ENCODE measurements around the gene MST1R. TPM values are rescaled to one million over a fixed set of nuclear protein-coding genes. Genes with fewer than 3 reads are reported as not detected.
"Not testable (repeated sequence)": the region's sequence is repeated elsewhere in the genome, so short reads cannot be mapped to it uniquely, and the experiment has no call there.

Gene MST1R
- total and polyA plus RNA-seq, 7 experiments from 2014 or later: 0.39 to 5.8 (median 0.80) TPM

GRCh38 chr3:49937090-49937489 lies 33.4 kb upstream of the MST1R start:
- peaks cover 0 to 3% (median 0%) of the 10 kb centered on the region in 3 experiments for H3K36me3 ChIP-seq (ENCODE audit: control insufficient read depth in 2 of 3, insufficient read depth in 3 of 3, low read length in 3 of 3)
- ATAC-seq (no peak), DNase-seq (no peak)
- Mint-ChIP-seq H3K36me3 (peaks cover 0 to 4% (median 0%) of the 10 kb centered on the region in 5 donors), H3K27me3 (peaks cover 0 to 1% (median 0%) of the 10 kb centered on the region in 5 donors), H3K9me3 (no peaks in the 10 kb centered on the region), H3K27ac (no peak overlapping the region), H3K4me3 (no peak overlapping the region), H3K4me1 (peaks cover 0 to 26% (median 18%) of the 10 kb centered on the region in 7 donors)
- H3K4me1 ChIP-seq (ENCODE audit: control insufficient read depth in 2 of 2, insufficient read depth in 2 of 2, low read length in 2 of 2): peaks cover 8 to 15% of the 10 kb centered on the region in 2 donors
- intact Hi-C loops (cut with micrococcal nuclease): loop anchor here in 1 of 2 donors (10.0 kb wide), 1 partner anchor 418 kb away; the partner anchor contains the start of genes CYB561D2, NPRL2 and TMEM115
- ChIA-PET CTCF (no interaction called here), POLR2A (no interaction called here)
- H3K27ac ChIP-seq (ENCODE audit: low read depth, low read length): no peak overlapping the region
- H3K27me3 ChIP-seq (ENCODE audit: control insufficient read depth in 2 of 2, insufficient read depth in 2 of 2, low read length in 2 of 2): no peaks in the 10 kb centered on the region
- no peak overlapping the region for H3K4me3 ChIP-seq (ENCODE audit: low read length)
- H3K9me3 ChIP-seq (ENCODE audit: control insufficient read depth in 2 of 3, low read length in 3 of 3): no peaks in the 10 kb centered on the region

- DNase-seq; H3K9me3 Mint-ChIP-seq; H3K9me3 ChIP-seq (ENCODE audit: control insufficient read depth in 2 of 3, low read length in 3 of 3); H3K27ac ChIP-seq (ENCODE audit: low read depth, low read length); H3K27me3 ChIP-seq (ENCODE audit: control insufficient read depth in 2 of 2, insufficient read depth in 2 of 2, low read length in 2 of 2); H3K27me3 Mint-ChIP-seq; CTCF ChIA-PET; ATAC-seq; H3K36me3 Mint-ChIP-seq; H3K4me3 ChIP-seq (ENCODE audit: low read length); H3K27ac Mint-ChIP-seq; H3K36me3 ChIP-seq (ENCODE audit: control insufficient read depth in 2 of 3, insufficient read depth in 3 of 3, low read length in 3 of 3): not testable (repeated sequence)
- peaks cover 6 to 30% (median 25%) of the 10 kb centered on the region in 7 donors for H3K4me1 Mint-ChIP-seq
- peaks cover 6 to 13% of the 10 kb centered on the region in 2 donors for H3K4me1 ChIP-seq (ENCODE audit: control insufficient read depth in 2 of 2, insufficient read depth in 2 of 2, low read length in 2 of 2)
- intact Hi-C loops (cut with micrococcal nuclease): loop anchor here in 1 of 2 donors (10.0 kb wide), 1 partner anchor 423 kb away; the partner anchor contains the start of genes CYB561D2, NPRL2 and TMEM115
- H3K4me3 Mint-ChIP-seq: peak overlapping the region in 1 of 10 donors; percentile 6
- POLR2A ChIA-PET: interaction anchor here (0.7 to 1.9 kb wide), 2 partner anchors 8 kb away, joined by 3 to 9 read pairs; partner anchors contain the start of gene RBM6
Observed at GRCh38 chr3:49932281-49932680, 28.6 kb upstream of the MST1R start.

- intact Hi-C loops (cut with micrococcal nuclease): loop anchor here in 1 of 2 donors (10.0 kb wide), 1 partner anchor 424 kb away; the partner anchor contains the start of genes CYB561D2, NPRL2 and TMEM115
- H3K4me3 Mint-ChIP-seq: peak overlapping the region in 8 of 10 donors; percentile 0 to 67 (median 54)
- POLR2A ChIA-PET: interaction anchor here (0.5 to 1.9 kb wide), 6 partner anchors 9 to 1855 kb away, joined by 3 to 9 read pairs (median 4); partner anchors contain the start of genes DCAF1, INKA1 and RBM6
- peak overlapping the region in 8 of 9 donors; percentile 34 to 87 (median 72) for H3K27ac Mint-ChIP-seq
- H3K36me3 Mint-ChIP-seq: peaks cover 0 to 2% (median 0%) of the 10 kb centered on the region in 5 donors
- CTCF ChIA-PET: interaction anchor here (0.6 kb wide), 2 partner anchors 35 to 798 kb away, joined by 3 to 5 read pairs; no protein-coding TSS in a partner anchor
- DNase-seq: no peak
- Histone ChIP-seq H3K27ac (ENCODE audit: low read depth, low read length) (no peak overlapping the region), H3K36me3 (ENCODE audit: control insufficient read depth in 2 of 3, insufficient read depth in 3 of 3, low read length in 3 of 3) (peaks cover 0 to 6% (median 0%) of the 10 kb centered on the region in 3 experiments), H3K4me1 (ENCODE audit: control insufficient read depth in 2 of 2, insufficient read depth in 2 of 2, low read length in 2 of 2) (peaks cover 6 to 13% of the 10 kb centered on the region in 2 donors), H3K27me3 (ENCODE audit: control insufficient read depth in 2 of 2, insufficient read depth in 2 of 2, low read length in 2 of 2) (no peaks in the 10 kb centered on the region), H3K4me3 (ENCODE audit: low read length) (no peak overlapping the region), H3K9me3 (ENCODE audit: control insufficient read depth in 2 of 3, low read length in 3 of 3) (no peaks in the 10 kb centered on the region)
- no peaks in the 10 kb centered on the region for H3K27me3 Mint-ChIP-seq
- H3K4me1 Mint-ChIP-seq: peaks cover 6 to 34% (median 28%) of the 10 kb centered on the region in 7 donors
- H3K9me3 Mint-ChIP-seq: no peaks in the 10 kb centered on the region
- no peak for ATAC-seq
Observed at GRCh38 chr3:49930922-49931321, 27.2 kb upstream of the MST1R start.

GRCh38 chr3:49930168-49930690 lies 26.6 kb upstream of the MST1R start:
- H3K36me3 ChIP-seq (ENCODE audit: control insufficient read depth in 2 of 3, insufficient read depth in 3 of 3, low read length in 3 of 3): peaks cover 0 to 6% (median 0%) of the 10 kb centered on the region in 3 experiments
- DNase-seq (no peak), ATAC-seq (no peak)
- no peaks in the 10 kb centered on the region for H3K9me3 Mint-ChIP-seq
- no peaks in the 10 kb centered on the region for H3K9me3 ChIP-seq (ENCODE audit: control insufficient read depth in 2 of 3, low read length in 3 of 3)
- peaks cover 0 to 5% (median 0%) of the 10 kb centered on the region in 5 donors for H3K36me3 Mint-ChIP-seq
- intact Hi-C loops (cut with micrococcal nuclease): loop anchor here in 1 of 2 donors (10.0 kb wide), 1 partner anchor 425 kb away; the partner anchor contains the start of genes CYB561D2, NPRL2 and TMEM115
- H3K27ac Mint-ChIP-seq: peak overlapping the region; percentile 78 to 92 (median 88)
- peak overlapping the region; percentile 82 to 90 (median 86) for H3K4me3 Mint-ChIP-seq
- peaks cover 6 to 13% of the 10 kb centered on the region in 2 donors for H3K4me1 ChIP-seq (ENCODE audit: control insufficient read depth in 2 of 2, insufficient read depth in 2 of 2, low read length in 2 of 2)
- H3K27ac ChIP-seq (ENCODE audit: low read depth, low read length): peak overlapping the region; percentile 91
- no peaks in the 10 kb centered on the region for H3K27me3 ChIP-seq (ENCODE audit: control insufficient read depth in 2 of 2, insufficient read depth in 2 of 2, low read length in 2 of 2)
- peak overlapping the region; percentile 92 for H3K4me3 ChIP-seq (ENCODE audit: low read length)
- POLR2A ChIA-PET: interaction anchor here (1.3 to 1.9 kb wide), 4 partner anchors 10 to 128 kb away, joined by 3 to 17 read pairs (median 6); partner anchors contain the start of genes INKA1 and RBM6
- CTCF ChIA-PET: no interaction called here
- peaks cover 6 to 36% (median 31%) of the 10 kb centered on the region in 7 donors for H3K4me1 Mint-ChIP-seq
- no peaks in the 10 kb centered on the region for H3K27me3 Mint-ChIP-seq

GRCh38 chr3:49929291-49930167 lies 25.9 kb upstream of the MST1R start, which contains the start of gene MON1A:
MON1A (minus strand) TSS chr3:49929811; CDS start chr3:49913346, 16,465 bp downstream.
- no peaks in the 10 kb centered on the region for H3K27me3 Mint-ChIP-seq
- Histone ChIP-seq H3K27ac (ENCODE audit: low read depth, low read length) (peak within 1 kb of the TSS; percentile 91), H3K27me3 (ENCODE audit: control insufficient read depth in 2 of 2, insufficient read depth in 2 of 2, low read length in 2 of 2) (no peaks in the 10 kb centered on the region), H3K36me3 (ENCODE audit: control insufficient read depth in 2 of 3, insufficient read depth in 3 of 3, low read length in 3 of 3) (peaks cover 0 to 6% (median 0%) of the 10 kb centered on the region in 3 experiments), H3K4me1 (ENCODE audit: control insufficient read depth in 2 of 2, insufficient read depth in 2 of 2, low read length in 2 of 2) (peaks cover 6 to 13% of the 10 kb centered on the region in 2 donors), H3K4me3 (ENCODE audit: low read length) (peak within 1 kb of the TSS; percentile 92), H3K9me3 (ENCODE audit: control insufficient read depth in 2 of 3, low read length in 3 of 3) (no peaks in the 10 kb centered on the region)
- H3K4me1 Mint-ChIP-seq: peaks cover 6 to 36% (median 31%) of the 10 kb centered on the region in 7 donors
- ChIA-PET POLR2A (interaction anchor here (1.3 to 1.5 kb wide), 3 partner anchors 10 to 127 kb away, joined by 3 to 17 read pairs (median 3); partner anchors contain the start of genes INKA1 and RBM6), CTCF (interaction anchor here (0.5 to 0.9 kb wide), 2 partner anchors 127 to 801 kb away, joined by 3 to 4 read pairs; no protein-coding TSS in a partner anchor)
- DNase-seq: peak; percentile 65 to 94 (median 74)
- H3K27ac Mint-ChIP-seq: peak within 1 kb of the TSS; percentile 78 to 92 (median 88)
- no peaks in the 10 kb centered on the region for H3K9me3 Mint-ChIP-seq
- peaks cover 0 to 5% (median 0%) of the 10 kb centered on the region in 5 donors for H3K36me3 Mint-ChIP-seq
- H3K4me3 Mint-ChIP-seq: peak within 1 kb of the TSS; percentile 82 to 90 (median 86)
- peak; percentile 97 for ATAC-seq
- intact Hi-C loops (cut with micrococcal nuclease): loop anchor here (1.0 to 10.0 kb wide), 11 partner anchors 10 to 425 kb away; partner anchors contain the start of genes TRAIP (in 2 of the 2), APEH (in 1 of the 2), CYB561D2 (in 1 of the 2) and GMPPB (in 1 of the 2)

Data from naive thymus-derived CD4-positive, alpha-beta T cell (primary cell).